ENCODE results near the gene TMEM171. TPM values are rescaled to one million over a fixed set of nuclear protein-coding genes. Genes with fewer than 3 reads are reported as not detected.

TMEM171 gene
- total RNA-seq, 1 donor from 2014 or later: not detected

- no peak for DNase-seq (ENCODE audit: low spot score)
Measured at GRCh38 chr5:73119451-73120157, 771 bp upstream of the TMEM171 start.

GRCh38 chr5:73121119-73121463, 716 bp downstream of the TMEM171 start:
- DNase-seq (ENCODE audit: low spot score): no peak

- no peak for DNase-seq (ENCODE audit: low spot score)
Measured at GRCh38 chr5:73122875-73123810, 2.8 kb downstream of the TMEM171 start.

GRCh38 chr5:73125289-73125688, 4.9 kb downstream of the TMEM171 start:
- no peak for DNase-seq (ENCODE audit: low spot score)

- no peak for DNase-seq (ENCODE audit: low spot score)
Measured at GRCh38 chr5:73126381-73126780, 6.0 kb downstream of the TMEM171 start.

- DNase-seq (ENCODE audit: low spot score): no peak
Measured at GRCh38 chr5:73126957-73127356, 6.6 kb downstream of the TMEM171 start.

GRCh38 chr5:73129143-73129542, 8.8 kb downstream of the TMEM171 start:
- no peak for DNase-seq (ENCODE audit: low spot score)

GRCh38 chr5:73130811-73131210, 10.4 kb downstream of the TMEM171 start:
- no peak for DNase-seq (ENCODE audit: low spot score)

GRCh38 chr5:73131711-73132425, 11.5 kb downstream of the TMEM171 start:
- no peak for DNase-seq (ENCODE audit: low spot score)

- no peak for DNase-seq (ENCODE audit: low spot score)
Measured at GRCh38 chr5:73132759-73133158, 12.4 kb downstream of the TMEM171 start.

- no peak for DNase-seq (ENCODE audit: low spot score)
Measured at GRCh38 chr5:73135021-73135420, 14.6 kb downstream of the TMEM171 start.

- no peak for DNase-seq (ENCODE audit: low spot score)
Measured at GRCh38 chr5:73135429-73136054, 15.2 kb downstream of the TMEM171 start.

GRCh38 chr5:73136055-73136562, 15.7 kb downstream of the TMEM171 start:
- no peak for DNase-seq (ENCODE audit: low spot score)

- no peak for DNase-seq (ENCODE audit: low spot score)
Measured at GRCh38 chr5:73137563-73138530, 17.5 kb downstream of the TMEM171 start.

GRCh38 chr5:73139485-73139884, 19.1 kb downstream of the TMEM171 start:
- DNase-seq (ENCODE audit: low spot score): no peak

- DNase-seq (ENCODE audit: low spot score): no peak
Measured at GRCh38 chr5:73140801-73141200, 20.4 kb downstream of the TMEM171 start.

GRCh38 chr5:73142035-73142434, 21.7 kb downstream of the TMEM171 start:
- no peak for DNase-seq (ENCODE audit: low spot score)

GRCh38 chr5:73143716-73144115, 23.3 kb downstream of the TMEM171 start:
- no peak for DNase-seq (ENCODE audit: low spot score)

GRCh38 chr5:73149540-73149939, 29.2 kb downstream of the TMEM171 start:
- no peak for DNase-seq (ENCODE audit: low spot score)

- no peak for DNase-seq (ENCODE audit: low spot score)
Measured at GRCh38 chr5:73150876-73151275, 30.5 kb downstream of the TMEM171 start.
